Measurements from ENCODE around the gene MUC5AC.

Gene MUC5AC

GRCh38 chr11:1219446-1219833, 61.7 kb downstream of the MUC5AC start:
- H3K9ac ChIP-seq (ENCODE audit: low read depth, low read length): no peak overlapping the region
- H2AFZ ChIP-seq (ENCODE audit: low read depth, low read length): no peak overlapping the region
- H4K20me1 ChIP-seq (ENCODE audit: insufficient read depth, low read length): no peaks in the 10 kb centered on the region; the same call in 1 of the 2 replicates
- H3K36me3 ChIP-seq (ENCODE audit: insufficient read depth, low read length): no peaks in the 10 kb centered on the region
- no peak for DNase-seq
- H3K27me3 ChIP-seq (ENCODE audit: insufficient read depth, low read length, poor library complexity): no peaks in the 10 kb centered on the region
- H3K4me3 ChIP-seq (ENCODE audit: low read depth in 1 of 2, low read length in 2 of 2): no peak overlapping the region
- no peaks in the 10 kb centered on the region for H3K4me1 ChIP-seq (ENCODE audit: insufficient read depth, low read length)
- no peak overlapping the region for H3K4me2 ChIP-seq (ENCODE audit: insufficient read depth, low read length)
- no peaks in the 10 kb centered on the region for H3K9me3 ChIP-seq (ENCODE audit: insufficient read depth, low read length, severe bottlenecking)
- no peak for ATAC-seq (ENCODE audit: insufficient read depth, low read depth)
- TF ChIP-seq EZH2 (IDR thresholded peaks at IDR 0.05; ENCODE audit: borderline replicate concordance, low read depth, low read length, severe bottlenecking) (no peak), CTCF (IDR thresholded peaks at IDR 0.05; ENCODE audit: borderline replicate concordance, extremely low read depth, low read length, poor library complexity, severe bottlenecking) (no peak)
- no peaks in the 10 kb centered on the region for H3K79me2 ChIP-seq (ENCODE audit: insufficient read depth, low read length)
- H3K27ac ChIP-seq (ENCODE audit: low read length): no peak overlapping the region

GRCh38 chr11:1219834-1220815, 62.4 kb downstream of the MUC5AC start:
- ATAC-seq (ENCODE audit: insufficient read depth, low read depth): no peak
- TF ChIP-seq EZH2 (IDR thresholded peaks at IDR 0.05; ENCODE audit: borderline replicate concordance, low read depth, low read length, severe bottlenecking): no peak
- no peak for TF ChIP-seq CTCF (IDR thresholded peaks at IDR 0.05; ENCODE audit: borderline replicate concordance, extremely low read depth, low read length, poor library complexity, severe bottlenecking)
- Histone ChIP-seq H3K9me3 (ENCODE audit: insufficient read depth, low read length, severe bottlenecking) (no peaks in the 10 kb centered on the region), H3K27ac (ENCODE audit: low read length) (no peak overlapping the region), H3K4me3 (ENCODE audit: low read depth in 1 of 2, low read length in 2 of 2) (no peak overlapping the region), H3K4me2 (ENCODE audit: insufficient read depth, low read length) (no peak overlapping the region), H3K27me3 (ENCODE audit: insufficient read depth, low read length, poor library complexity) (no peaks in the 10 kb centered on the region), H3K79me2 (ENCODE audit: insufficient read depth, low read length) (no peaks in the 10 kb centered on the region), H3K9ac (ENCODE audit: low read depth, low read length) (no peak overlapping the region), H2AFZ (ENCODE audit: low read depth, low read length) (no peak overlapping the region), H3K4me1 (ENCODE audit: insufficient read depth, low read length) (no peaks in the 10 kb centered on the region), H3K36me3 (ENCODE audit: insufficient read depth, low read length) (no peaks in the 10 kb centered on the region), H4K20me1 (ENCODE audit: insufficient read depth, low read length) (no peaks in the 10 kb centered on the region; the same call in 1 of the 2 replicates)
- DNase-seq: no peak

- Histone ChIP-seq H4K20me1 (ENCODE audit: insufficient read depth, low read length) (no peaks in the 10 kb centered on the region; the same call in 1 of the 2 replicates), H2AFZ (ENCODE audit: low read depth, low read length) (0 out of 2 replicates have a peak overlapping the region, but pooled peaks have one; percentile 25), H3K36me3 (ENCODE audit: insufficient read depth, low read length) (no peaks in the 10 kb centered on the region), H3K9ac (ENCODE audit: low read depth, low read length) (no peak overlapping the region), H3K4me2 (ENCODE audit: insufficient read depth, low read length) (no peak overlapping the region), H3K4me3 (ENCODE audit: low read depth in 1 of 2, low read length in 2 of 2) (no peak overlapping the region), H3K4me1 (ENCODE audit: insufficient read depth, low read length) (no peaks in the 10 kb centered on the region), H3K9me3 (ENCODE audit: insufficient read depth, low read length, severe bottlenecking) (no peaks in the 10 kb centered on the region), H3K79me2 (ENCODE audit: insufficient read depth, low read length) (no peaks in the 10 kb centered on the region), H3K27me3 (ENCODE audit: insufficient read depth, low read length, poor library complexity) (no peaks in the 10 kb centered on the region), H3K27ac (ENCODE audit: low read length) (no peak overlapping the region)
- TF ChIP-seq CTCF (IDR thresholded peaks at IDR 0.05; ENCODE audit: borderline replicate concordance, extremely low read depth, low read length, poor library complexity, severe bottlenecking) (no peak), EZH2 (IDR thresholded peaks at IDR 0.05; ENCODE audit: borderline replicate concordance, low read depth, low read length, severe bottlenecking) (no peak)
- no peak for DNase-seq
- no peak for ATAC-seq (ENCODE audit: insufficient read depth, low read depth)
Measured at GRCh38 chr11:1220941-1221721, 63.4 kb downstream of the MUC5AC start.

Data from DND-41 (cell line).